Fibroblast of mammary gland (primary cell): ENCODE results near the gene PRR23C.

Experiments
- DNase-seq: peaks from one replicate; pipeline ENCODE4 v3.0.0-alpha.2; 2010; ENCODE audit warnings: low read depth
- H3K4me3 ChIP-seq: 2 replicates; pipeline ENCODE4 v1.5.1; 2011; ENCODE audit warnings: low read depth, mild to moderate bottlenecking, low read length, moderate library complexity; ENCODE audit not compliant: control insufficient read depth
- TF ChIP-seq, protein P1 (sequence below): conservative IDR thresholded peaks from 2 replicates; pipeline ENCODE4 v1.5.1; 2011; ENCODE audit warnings: low read depth, low read length, inconsistent platforms; ENCODE audit not compliant: control insufficient read depth, insufficient read depth

PRR23C gene

DNA sequence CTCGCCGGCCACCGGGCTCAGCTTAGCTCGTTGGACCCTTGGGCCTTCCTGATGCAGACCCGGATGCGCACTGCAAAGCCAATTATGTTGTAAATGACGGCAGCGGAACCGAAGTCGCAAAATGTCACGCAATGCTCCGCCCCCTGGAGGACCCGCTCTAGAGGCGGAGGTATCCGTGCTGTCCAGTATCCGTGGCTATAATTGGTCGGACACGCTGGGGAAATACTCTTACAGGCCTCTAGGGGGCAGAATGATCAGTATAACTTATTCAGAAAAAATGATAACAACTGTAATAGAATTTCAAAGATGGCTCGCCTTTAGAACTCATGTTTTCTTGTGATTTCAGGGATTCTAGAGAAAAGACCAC is 23.8 kb downstream of the PRR23C start, which contains the start of gene PRR23B:
PRR23B (minus strand) TSS at position 59 of the 367 bp plus-strand sequence. CDS start 265 bp downstream, outside the sequence.
- no peak for DNase-seq
- TF ChIP-seq, protein P1, sequence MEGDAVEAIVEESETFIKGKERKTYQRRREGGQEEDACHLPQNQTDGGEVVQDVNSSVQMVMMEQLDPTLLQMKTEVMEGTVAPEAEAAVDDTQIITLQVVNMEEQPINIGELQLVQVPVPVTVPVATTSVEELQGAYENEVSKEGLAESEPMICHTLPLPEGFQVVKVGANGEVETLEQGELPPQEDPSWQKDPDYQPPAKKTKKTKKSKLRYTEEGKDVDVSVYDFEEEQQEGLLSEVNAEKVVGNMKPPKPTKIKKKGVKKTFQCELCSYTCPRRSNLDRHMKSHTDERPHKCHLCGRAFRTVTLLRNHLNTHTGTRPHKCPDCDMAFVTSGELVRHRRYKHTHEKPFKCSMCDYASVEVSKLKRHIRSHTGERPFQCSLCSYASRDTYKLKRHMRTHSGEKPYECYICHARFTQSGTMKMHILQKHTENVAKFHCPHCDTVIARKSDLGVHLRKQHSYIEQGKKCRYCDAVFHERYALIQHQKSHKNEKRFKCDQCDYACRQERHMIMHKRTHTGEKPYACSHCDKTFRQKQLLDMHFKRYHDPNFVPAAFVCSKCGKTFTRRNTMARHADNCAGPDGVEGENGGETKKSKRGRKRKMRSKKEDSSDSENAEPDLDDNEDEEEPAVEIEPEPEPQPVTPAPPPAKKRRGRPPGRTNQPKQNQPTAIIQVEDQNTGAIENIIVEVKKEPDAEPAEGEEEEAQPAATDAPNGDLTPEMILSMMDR = peak; percentile 20

DNA sequence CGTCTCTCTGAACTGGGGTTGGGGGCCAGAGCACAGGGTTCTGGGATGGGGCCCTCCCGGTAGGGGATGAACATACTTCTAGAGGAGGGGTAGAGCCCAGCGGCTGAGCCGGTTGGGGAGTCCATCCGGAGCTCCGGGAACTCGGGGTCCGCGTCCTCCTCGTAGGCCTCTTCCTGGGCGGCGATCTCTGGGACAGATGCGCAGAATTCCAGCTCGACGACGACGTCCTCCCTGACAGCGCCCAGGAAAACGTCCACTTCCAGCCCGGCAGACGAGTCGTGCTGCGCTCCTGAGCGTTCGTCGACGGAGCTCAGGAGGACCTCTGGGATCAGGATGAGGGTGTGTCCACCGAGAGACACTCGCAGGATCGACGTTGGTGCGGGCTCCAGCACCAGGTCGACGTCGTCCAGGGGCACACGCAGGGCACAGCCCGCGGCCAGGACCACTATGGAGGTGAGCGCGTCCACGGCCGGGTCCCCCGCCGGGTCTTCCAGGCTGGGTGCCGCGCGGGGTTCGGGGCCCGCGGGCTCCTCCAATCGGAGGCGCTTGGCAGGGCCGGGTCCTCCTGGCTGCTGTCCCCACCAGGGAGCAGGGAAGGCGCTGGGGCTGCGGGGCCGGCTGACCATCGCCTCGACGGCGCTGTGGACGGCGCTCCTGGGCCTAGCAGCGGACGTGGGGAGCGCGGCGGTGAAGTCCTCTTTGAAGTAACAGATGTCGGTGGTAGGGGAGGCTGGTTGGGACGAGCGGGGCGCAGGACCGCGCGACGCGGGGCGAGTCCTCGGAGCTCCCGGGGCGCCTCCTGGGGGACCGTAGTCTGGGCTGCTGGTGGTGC is 24.4 kb downstream of the PRR23C start:
- H3K4me3 ChIP-seq = no peak overlapping the region
- TF ChIP-seq, protein P1 = no peak

More for the DNA sequence above, 23.8 kb downstream of the PRR23C start, which contains the start of gene PRR23B:
- H3K4me3 ChIP-seq = no peak within 1 kb of the TSS

DNA sequence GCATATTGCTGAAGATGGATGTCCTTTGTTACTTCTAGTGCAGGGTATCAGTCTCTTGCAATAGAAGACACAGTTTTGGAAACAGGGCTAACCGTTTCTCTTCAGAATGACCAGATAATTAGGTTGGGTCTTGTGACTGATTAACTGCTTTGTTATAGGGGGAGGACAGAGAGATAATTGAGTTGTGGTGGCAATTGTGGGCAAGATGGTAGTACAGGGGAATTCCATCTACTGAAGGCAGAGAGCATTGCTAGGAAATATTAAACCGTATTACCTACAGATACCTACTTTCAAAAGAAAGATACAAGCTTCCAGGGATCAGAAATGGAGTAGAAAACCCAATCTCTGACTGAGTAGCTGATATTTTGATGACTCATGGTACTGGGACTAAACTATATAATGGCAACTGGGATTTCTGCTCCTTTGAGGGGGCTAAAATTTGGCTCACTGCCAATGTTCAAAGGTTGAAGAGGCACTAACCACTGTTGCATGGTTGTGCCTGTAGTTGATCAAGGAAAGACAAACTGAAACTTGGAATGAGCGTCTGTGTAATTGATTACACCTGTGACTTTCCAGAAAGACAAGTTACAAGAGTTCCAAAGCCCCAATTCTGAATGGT is 28.2 kb downstream of the PRR23C start:
- peak; percentile 3 for DNase-seq
- H3K4me3 ChIP-seq = no peak overlapping the region
- TF ChIP-seq, protein P1 = no peak

More for the DNA sequence above, 24.4 kb downstream of the PRR23C start:
- no peak for DNase-seq

DNA sequence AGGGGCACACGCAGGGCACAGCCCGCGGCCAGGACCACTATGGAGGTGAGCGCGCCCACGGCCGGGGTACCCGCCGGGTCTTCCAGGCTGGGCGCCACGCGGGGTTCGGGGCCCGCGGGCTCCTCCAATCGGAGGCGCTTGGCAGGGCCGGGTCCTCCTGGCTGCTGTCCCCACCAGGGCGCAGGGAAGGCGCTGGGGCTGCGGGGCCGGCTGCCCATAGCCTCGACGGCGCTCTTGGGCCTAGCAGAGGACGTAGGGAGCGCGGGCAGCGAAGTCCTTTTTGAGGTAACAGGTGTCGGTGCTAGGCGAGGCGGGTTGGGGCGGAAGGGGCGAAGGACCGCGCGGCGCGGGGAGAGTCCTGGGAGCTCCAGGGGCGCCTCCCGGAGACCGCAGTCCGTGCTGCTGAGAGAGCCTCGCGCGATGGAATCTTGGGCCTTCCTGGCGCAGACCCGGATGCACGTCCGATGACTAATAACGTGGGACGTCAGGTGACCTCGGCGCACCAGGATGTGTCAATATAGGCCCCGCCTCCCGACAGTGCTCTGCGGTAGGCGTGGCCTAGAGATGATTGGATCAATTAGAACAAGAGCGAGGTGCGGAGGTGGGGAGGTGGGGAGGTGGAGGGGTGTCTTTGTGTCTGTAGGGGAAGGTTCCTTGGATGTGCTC is 38.5 kb downstream of the PRR23C start, which contains the start of gene PRR23A:
PRR23A (minus strand) TSS at position 218 of the 666 bp plus-strand sequence; CDS start at position 218, 0 bp downstream.
- H3K4me3 ChIP-seq = no peak within 1 kb of the TSS
- DNase-seq = no peak
- TF ChIP-seq, protein P1 = no peak

DNA sequence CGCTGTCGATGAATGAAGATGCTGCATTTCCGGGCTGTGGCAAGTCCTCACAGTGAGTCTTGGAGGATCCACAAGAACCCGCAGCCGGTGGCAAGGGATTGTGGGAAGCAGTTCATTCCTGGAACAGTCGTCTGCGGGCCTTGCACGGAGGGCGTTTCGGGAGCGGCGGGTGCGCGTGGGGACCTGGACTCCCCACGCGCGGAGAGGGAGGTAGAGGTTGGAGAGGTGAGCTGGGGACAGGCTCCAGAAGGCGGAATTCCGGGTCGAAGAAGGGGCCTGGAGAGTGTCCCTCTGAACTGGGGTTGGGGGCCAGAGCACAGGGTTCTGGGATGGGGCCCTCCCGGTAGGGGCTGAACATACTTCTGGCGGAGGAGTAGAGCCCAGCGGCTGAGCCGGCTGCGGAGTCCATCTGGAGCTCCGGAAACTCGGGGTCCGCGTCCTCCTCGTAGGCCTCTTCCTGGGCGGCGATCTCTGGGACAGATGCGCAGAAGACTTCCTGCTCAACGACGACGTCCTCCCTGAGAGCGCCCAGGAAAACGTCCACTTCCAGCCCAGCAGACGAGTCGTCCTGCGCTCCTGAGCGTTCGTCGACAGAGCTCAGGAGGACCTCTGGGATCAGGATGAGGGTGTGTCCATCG is 39.2 kb downstream of the PRR23C start:
- TF ChIP-seq, protein P1 = no peak
- H3K4me3 ChIP-seq = no peak overlapping the region
- DNase-seq = no peak

DNA sequence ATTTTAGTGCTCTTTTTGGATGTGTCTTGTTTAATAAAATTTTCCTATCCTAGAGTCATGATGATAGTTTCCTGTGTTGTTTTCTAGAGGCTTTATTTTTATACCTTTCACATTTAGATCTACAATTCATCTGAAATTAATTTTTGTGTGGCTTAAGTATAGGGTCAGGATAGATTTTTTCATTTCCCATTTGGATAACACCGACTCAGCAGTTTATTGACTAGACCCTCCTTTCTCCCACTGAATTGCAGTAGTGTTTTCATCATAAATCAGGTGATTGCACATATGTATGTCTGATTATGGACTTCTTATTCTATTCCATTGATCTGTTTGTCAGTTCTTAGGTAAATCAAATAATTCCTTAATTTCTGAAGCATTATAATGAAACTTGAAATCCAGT is 49.0 kb downstream of the PRR23C start:
- DNase-seq = no peak
- TF ChIP-seq, protein P1 = no peak

More for the DNA sequence above, 49.0 kb downstream of the PRR23C start:
- no peak overlapping the region for H3K4me3 ChIP-seq
